Right ventricle myocardium inferior (tissue), 1 donor: ENCODE data around the gene GEMIN7. TPM values are rescaled to one million over a fixed set of nuclear protein-coding genes. Genes with fewer than 3 reads are reported as not detected.
A peak's percentile ranks its signal among the peaks of the same experiment; 100 is the strongest.
"Not testable (repeated sequence)": the region's sequence is repeated elsewhere in the genome, so short reads cannot be mapped to it uniquely, and the experiment has no call there.

Experiments
- ATAC-seq: fragments of 200-7000 bp; cut with Tn5 transposase; one replicate; pipeline ENCODE4 v1.9.1; 2020; ENCODE audit warnings: mild to moderate bottlenecking, moderate library complexity
- DNase-seq: peaks from one replicate; pipeline ENCODE4 v3.0.0; 2021; ENCODE audit errors: missing footprints
- intact Hi-C: fragments of 100-400 bp; cut with DNase I; formaldehyde crosslinking; loops from one replicate; pipeline ENCODE4 v1.11.0; 2022
- total RNA-seq: library from RNA; stranded (reverse); fragmentation: NEBNext Ultra II Directional; extraction: Animal tissue kit (Norgen Biotek cat#: 25700); gene quantifications from one replicate; pipeline ENCODE4 v1.2.1, GENCODE V29; 2021
- donor health status: DM: no; HTN: yes; CAD: no; lungs with severe emphysema.

GEMIN7 gene
- total RNA-seq, 1 donor from 2014 or later, result 15.5 TPM

- intact Hi-C loops, result no loop called here
- no peak for ATAC-seq
- peak; percentile 39 for DNase-seq
Observed at GRCh38 chr19:45117671-45118070, 38.6 kb downstream of the GEMIN7 start.

DNA sequence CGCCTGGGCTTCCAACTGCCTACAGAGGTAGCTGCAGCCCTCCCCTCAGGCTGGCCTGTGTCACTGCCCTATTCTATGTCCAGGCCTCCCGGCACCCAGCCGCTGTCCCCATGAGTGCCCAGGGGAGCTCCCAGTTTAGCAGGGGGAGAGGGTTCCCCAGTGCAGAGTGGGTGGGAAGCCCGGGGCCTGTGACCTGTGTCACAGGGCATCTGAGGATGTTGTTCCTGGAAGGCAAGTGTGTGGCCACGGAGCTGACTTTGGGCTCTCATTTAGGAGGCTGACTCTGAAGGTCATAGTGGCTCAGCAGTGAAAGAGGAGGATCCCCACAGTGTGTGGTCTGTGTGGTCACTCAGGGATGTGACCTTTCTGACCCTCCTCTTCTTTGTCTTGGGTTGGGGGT lies 39.0 kb downstream of the GEMIN7 start:
- intact Hi-C loops, result no loop called here
- ATAC-seq (no peak), DNase-seq (peak; percentile 40)

GRCh38 chr19:45118591-45119355 lies 39.7 kb downstream of the GEMIN7 start:
- DNase-seq, result peak; percentile 20
- intact Hi-C loops, ATAC-seq: not testable (repeated sequence)

DNA sequence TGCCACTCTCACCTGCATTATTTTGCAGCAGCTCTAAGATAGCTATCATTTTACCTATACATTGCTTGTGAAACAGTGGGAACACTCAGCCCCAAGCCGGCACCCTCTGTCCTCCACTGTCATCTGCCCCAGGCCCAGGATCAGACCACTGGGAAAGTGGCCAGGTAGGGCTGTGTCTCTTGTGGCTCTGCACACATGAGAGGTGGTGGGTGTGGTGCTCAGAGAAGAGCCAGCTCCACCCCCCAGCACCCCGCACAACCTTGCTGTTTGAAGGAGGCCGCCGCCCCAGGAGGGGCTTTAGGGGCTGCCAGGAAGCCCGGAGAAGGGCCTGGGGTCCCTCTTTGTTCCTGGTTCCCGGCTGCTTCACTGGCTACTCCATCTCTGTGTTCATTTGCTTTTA lies 40.5 kb downstream of the GEMIN7 start:
- peak; percentile 62 for DNase-seq
- intact Hi-C loops, result no loop called here
- ATAC-seq, result no peak

- ATAC-seq (no peak), DNase-seq (no peak)
- intact Hi-C loops, result no loop called here
Observed at GRCh38 chr19:45121827-45122345, 42.8 kb downstream of the GEMIN7 start.

DNA sequence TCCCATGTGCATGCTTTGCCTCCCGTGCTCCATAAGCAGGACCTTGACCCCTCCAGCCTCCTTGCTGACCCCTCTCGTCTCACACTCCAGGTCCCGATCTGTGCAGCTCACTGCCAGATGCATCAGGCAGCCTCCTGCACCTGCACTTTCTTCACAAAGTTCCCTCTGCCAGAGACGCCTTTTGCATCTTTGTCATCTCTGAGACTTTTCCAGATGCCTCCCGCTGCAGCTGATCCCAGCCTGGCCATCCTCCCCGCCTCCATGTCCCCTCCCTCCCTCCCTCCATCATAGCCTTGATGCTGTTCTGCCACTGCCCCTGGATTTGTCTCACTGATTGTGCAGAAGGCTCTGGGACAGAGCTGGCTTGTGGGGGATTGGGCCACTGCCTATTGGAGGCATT lies 43.8 kb downstream of the GEMIN7 start:
- ATAC-seq, result no peak
- no peak for DNase-seq
- intact Hi-C loops, result no loop called here

DNA sequence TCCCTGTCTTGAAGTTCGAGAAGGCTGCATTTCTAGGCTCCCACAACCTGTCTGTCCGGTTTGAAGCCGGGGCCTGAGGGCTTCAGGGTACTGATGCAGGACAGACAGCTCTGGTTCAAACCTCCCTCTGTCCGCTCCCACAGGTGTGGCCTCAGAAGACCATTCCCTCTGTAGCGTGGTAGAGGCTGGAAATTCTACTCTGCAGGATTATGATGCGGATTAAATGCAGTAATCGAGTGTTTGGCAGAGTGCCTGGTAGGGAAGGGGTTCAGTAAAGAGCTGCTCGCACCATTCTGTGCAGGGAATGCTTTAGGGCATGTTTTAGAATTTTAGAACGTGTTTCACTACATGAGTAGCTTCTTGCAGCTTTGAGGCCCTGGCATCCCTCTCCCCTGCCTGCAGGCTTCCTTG lies 44.4 kb downstream of the GEMIN7 start:
- intact Hi-C loops, result no loop called here
- ATAC-seq, result no peak

DNA sequence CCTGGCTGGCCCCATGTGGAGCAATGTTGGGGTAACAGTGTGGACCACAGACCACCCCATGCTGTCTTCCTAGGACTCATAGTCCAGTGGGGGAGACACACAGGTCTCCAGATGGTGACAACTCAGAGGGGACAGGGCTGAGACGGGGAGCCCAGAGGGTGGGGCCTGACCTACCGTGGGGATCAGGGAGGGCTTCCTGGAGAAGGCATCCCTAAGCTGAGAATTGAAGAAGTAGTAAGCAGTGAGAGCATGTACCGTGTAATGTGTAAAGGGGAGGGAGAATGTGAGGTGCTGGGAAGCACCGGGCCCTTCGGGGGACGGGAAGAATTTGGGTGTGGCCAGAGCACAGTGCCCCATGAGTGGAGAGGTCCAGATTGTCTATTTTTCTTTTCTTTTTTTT lies 45.0 kb downstream of the GEMIN7 start:
- DNase-seq (no peak), ATAC-seq (no peak)
- intact Hi-C loops, result no loop called here

More for the DNA sequence above, 44.4 kb downstream of the GEMIN7 start:
- DNase-seq, result no peak

DNA sequence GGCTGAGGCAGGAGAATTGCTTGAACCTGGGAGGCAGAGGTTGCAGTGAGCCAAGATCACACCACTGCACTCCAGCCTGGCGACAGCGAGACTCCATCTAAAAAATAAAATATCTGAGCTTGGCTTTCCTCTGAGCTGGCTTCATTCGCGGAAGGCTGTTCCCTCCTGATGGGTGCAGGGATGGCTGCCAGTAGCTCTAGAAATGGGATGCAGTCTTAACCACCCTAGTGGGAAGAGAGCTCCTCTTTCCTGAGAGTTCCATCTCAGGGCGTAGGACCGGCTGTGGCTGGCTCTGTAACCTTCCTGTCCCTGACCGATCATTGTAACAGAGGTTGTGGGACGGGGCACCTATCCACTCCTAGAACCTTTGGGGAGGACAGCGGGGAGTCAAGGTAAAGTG lies 46.3 kb downstream of the GEMIN7 start:
- ATAC-seq (no peak), DNase-seq (no peak)
- intact Hi-C loops, result no loop called here

DNA sequence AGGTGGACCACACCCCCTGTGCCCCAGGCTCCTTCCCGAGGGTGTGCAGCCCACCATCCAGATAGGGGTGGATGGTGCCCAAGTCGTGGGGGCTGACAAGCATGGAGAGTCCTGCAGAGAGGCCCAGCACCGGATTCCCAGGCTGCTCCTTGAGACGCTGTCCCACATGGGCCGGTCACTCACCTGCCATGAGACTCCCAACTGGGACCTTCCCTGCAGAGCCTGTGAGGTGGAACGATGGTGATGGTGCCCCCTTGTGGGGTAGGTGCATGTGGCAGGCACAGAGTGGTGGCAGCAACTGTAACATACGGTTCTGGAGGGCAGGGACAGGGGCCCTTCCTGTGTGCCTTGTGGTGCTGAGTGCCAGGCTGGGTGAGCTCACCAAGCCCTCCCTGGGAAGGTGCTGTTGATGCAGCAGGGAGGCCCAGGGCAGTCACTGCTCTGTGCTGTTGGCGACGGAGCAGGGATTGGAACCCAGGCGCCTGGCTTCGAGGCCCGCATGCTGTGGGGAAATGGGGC lies 47.0 kb downstream of the GEMIN7 start:
- ATAC-seq, result peak; percentile 63
- intact Hi-C loops, result no loop called here
- DNase-seq, result peak; percentile 72

DNA sequence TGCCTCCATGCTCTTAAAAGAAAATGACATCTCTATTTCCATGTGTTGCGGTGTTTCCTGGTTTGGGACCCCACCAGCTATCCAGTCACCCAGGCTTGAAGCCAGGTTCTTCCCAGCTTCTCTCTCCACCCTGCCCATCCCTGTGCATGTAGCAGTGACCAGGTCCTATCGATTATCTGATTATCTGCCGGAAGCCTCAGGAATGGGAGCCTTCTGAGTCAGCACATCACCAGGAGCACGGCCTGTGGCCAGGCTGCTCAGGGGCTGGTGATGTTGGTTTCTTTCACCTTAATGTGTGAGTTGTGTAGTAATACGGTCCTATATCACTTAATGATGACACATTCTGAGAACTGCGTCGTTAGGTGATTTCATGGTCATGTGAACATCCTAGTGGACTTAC lies 47.6 kb downstream of the GEMIN7 start:
- no peak for DNase-seq
- ATAC-seq, result no peak
- intact Hi-C loops, result no loop called here

DNA sequence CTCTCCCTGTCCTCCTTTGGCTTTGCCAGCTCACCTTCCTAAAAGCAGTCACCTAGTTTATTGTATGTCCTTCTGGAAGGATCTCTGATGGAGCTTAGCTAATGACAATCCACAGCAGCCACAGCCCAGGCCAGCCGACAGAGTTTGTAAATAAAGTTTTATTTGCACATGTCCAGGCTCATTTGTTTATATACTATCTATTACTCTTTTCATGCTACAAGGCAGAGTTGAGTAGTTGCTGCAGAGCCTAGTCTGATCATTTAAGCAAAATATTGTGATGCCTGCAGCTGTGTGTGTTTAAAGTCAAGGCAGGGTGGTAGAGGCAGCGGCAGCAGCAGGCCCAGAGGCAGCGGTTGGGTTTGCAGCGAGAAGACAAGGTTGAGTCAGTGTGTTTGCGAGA lies 49.1 kb downstream of the GEMIN7 start:
- ATAC-seq (no peak), DNase-seq (no peak)
- intact Hi-C loops, result no loop called here

- intact Hi-C loops, result no loop called here
- DNase-seq (no peak), ATAC-seq (no peak)
Observed at GRCh38 chr19:45128806-45129205, 49.7 kb downstream of the GEMIN7 start.

DNA sequence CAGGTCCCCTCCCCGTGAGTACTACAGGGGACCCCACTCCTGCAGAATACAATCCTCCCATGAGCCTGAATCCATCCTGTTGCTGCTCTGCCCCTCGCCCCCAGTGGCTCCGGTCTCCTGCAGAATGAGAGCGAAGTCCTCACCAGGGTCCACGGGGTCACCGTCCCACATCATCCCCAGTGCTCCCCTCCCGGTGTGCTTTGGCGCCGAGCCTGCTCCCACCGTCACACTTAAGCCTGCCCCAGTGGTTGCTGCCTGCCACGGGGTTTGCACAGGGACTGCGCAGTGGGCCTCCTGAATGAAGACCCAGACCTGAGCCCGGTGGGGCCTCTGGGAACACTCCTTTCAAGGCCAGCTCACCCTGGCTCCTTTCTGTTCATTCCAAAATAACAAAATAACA lies 51.2 kb downstream of the GEMIN7 start:
- DNase-seq, result peak; percentile 39
- intact Hi-C loops, result no loop called here
- no peak for ATAC-seq

DNA sequence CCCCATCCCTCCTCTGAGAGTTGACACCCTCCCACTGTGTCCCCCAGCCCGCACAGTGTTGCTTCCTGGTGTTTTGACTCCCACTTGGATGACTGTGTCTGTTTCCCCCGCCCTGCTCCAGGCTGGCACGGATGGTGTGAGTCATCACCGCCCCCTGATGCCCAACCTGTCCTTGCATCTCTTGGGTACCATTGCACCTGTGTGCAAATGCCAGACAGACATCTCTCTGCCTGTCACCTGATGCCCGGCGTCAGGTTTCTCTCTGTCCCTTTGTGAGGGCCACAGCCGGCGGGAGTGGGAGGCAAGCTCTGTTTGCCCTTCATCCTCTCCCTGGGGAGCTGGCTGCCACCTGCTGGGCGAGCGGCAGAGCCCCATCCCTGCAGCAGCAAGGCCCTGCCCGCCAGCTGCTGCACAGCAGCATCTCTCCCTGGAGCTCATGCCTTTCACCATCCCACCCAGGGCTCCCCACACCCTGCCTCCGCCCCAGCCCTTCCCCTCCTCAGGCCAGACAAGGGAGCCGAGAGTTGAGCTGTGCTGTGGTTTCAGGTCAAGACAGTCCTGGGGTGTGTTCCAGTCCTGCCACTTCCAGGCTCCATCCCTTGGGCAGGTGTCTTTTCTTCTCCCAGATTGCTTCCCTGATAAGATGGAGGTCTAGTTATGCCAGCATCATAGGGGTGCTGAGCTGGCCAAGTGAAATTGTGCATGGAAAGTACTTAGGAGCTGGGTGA lies 52.0 kb downstream of the GEMIN7 start:
- no peak for ATAC-seq
- DNase-seq, result peak; percentile 64
- intact Hi-C loops, result no loop called here

DNA sequence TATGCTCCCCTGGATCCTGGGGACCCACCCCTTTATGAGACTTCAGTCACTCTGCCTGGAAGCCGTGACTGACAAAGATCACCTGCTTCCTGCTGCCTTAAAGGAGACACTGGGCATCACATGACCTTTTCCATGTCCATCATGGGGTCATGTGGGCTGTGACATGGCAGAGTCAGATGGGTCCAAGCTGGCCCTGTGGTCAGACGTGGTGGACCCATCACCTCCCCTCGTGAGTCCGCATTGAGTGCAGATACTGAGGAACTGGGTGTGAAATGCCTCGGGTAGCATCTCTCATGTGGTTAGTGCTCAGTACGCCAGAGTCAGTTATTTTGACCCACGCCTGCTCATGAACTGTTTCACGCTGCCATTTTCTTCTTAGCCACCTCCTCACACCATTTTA lies 54.6 kb downstream of the GEMIN7 start:
- intact Hi-C loops, result no loop called here
- DNase-seq, result no peak
- ATAC-seq, result no peak

GRCh38 chr19:45135176-45135885 lies 56.3 kb downstream of the GEMIN7 start:
- intact Hi-C loops, result no loop called here
- no peak for ATAC-seq
- no peak for DNase-seq

DNA sequence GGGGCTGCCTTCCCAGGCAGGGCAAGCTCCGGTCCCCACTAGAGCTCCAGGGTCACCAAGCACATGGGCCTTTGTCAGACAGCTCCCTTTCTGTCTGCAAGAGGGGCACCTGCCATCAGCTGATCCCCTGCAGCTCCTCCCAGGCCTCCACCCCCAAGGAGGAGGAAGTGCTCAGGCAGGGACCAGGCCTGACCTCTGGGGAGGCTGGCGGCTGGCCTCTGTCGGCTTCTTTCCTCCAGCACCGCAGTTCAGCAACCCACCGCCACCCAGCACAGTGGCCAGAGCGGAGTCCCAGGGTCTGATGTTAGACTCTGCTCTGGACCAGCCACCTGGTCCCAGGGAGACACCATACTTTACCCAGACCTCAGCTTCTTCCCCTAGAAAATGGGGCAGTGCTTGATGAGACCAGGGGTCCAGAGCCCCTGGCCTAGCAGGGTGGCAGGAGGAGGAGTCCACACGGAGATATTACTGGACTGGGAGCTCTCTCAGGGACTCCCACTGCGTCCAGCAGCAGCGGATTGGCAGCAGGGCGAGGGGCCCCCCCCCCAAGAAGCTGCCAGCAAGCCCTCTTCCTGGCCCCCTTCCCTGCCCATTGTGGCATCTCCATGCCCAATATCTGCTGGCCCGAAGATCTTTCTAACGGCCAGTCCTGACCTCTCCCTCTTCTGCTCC lies 57.6 kb downstream of the GEMIN7 start:
- no peak for ATAC-seq
- no peak for DNase-seq
- intact Hi-C loops, result no loop called here
